Metanephros (tissue), 2 donors: Measurements from ENCODE around the gene LYSMD4. TPM values are rescaled to one million over a fixed set of nuclear protein-coding genes. Genes with fewer than 3 reads are reported as not detected.

Source experiments
- small RNA-seq: library from RNA; depleted of rRNA; stranded (forward); fragments of <200 nt; gene quantifications from one replicate; pipeline ENCODE3, GENCODE V24; 2014; ENCODE audit warnings: low replicate concordance
- total RNA-seq: library from RNA; depleted of rRNA; stranded (reverse); fragments of >200 nt; gene quantifications from one replicate; pipeline ENCODE4 v1.2.3, GENCODE V29; 2014

The LYSMD4 gene
- total RNA-seq = 18.7 TPM

DNA sequence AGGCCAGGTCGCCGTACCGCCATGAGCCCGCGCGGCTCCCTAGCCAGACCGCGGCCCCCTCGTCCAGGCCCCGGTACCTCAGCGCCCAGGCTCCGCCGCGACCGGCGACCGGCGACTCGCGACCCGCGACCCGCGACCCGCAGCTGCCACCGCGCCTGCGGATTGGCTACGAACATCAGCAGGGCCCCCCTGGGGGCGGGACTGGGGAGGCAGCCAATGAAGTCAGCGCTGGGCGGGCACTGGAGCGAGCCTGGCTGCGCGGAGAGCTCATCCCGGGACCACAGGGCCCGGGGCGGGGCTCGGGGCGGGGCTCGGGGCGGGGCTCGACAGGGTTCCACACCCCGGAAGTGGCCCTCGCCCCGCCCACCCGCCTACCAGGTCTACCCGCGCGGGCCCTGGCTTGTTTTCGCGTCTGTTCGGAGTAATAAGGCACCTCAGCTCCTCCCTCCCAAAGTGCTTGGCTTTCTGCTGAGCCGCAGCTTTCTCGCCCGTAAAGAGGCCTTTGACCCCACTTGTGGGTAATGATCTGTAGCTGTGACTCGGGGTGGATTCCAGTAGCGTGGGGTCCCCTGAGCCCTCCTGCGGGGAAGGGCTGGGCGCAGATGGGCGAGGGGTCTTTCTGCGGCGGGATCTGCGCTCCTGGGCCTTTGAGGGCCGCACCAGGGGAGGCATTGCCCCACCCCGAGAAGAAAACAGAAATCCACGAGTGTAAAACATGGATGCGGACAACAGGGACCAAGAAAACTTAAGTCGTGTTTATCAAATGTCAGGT is at the start of gene LYSMD4:
LYSMD4 (minus strand) TSS at position 170 of the 772 bp plus-strand sequence. CDS start 1,438 bp downstream, outside the sequence.

Small RNA genes within 50 kb of the gene (small RNA-seq; reads per million reads assigned to genes)
- not detected for gene RF00019

Other genes with a start within 250 kb of the LYSMD4 start
- gene MEF2A, start 167.5 kb downstream of the LYSMD4 start, total RNA-seq = 72.2 TPM